GM18505 (cell line): Measurements from ENCODE around the gene TMEM184C.

ENCODE experiments used
- ATAC-seq: cut with Tn5 transposase; IDR thresholded peaks from one replicate; pipeline ENCODE4 v1.9.1; 2021; ENCODE audit not compliant: unreplicated experiment
- POLR2A ChIP-seq: IDR thresholded peaks from 4 replicates; pipeline ENCODE4 v1.6.1; 2011; ENCODE audit warnings: borderline replicate concordance; ENCODE audit not compliant: insufficient read depth, insufficient read length; ENCODE audit errors: extremely low read depth

Gene TMEM184C

DNA sequence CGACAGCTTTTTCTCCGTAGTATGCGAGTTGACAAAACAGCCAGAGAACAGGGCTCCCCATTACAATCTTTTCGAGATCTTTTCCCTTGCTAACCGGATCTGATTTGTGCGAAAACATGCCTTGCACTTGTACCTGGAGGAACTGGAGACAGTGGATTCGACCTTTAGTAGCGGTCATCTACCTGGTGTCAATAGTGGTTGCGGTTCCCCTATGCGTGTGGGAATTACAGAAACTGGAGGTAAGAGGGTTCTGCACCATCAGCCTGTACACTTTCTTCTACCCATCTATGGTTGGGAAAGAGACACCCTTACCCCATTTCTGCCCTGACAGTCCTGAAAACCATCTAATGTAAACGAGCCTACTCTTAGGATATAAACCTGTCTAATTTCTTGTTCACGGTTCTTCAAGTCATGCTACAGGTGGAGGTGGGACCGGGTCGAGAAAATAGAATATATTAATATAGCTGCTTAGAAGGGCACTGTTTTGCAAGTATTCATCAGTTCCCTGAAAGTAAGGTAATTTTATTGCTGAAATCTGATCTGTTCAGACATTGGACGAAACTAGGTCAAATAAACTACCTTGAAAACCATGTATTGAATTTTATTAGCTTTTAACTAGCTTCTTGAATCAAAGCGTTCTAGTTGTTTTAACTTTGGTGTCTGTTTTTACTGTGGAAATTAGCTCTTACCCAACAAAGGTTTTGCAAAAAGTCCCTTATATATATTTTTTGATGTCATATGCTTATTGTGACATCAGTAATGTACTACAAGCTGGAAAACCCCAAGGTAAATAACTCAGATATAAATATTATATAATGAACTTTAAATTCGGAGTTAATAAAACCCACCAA, 869 bp downstream of the TMEM184C start:
- ATAC-seq: peak; percentile 13
- no peak for TF ChIP-seq POLR2A

DNA sequence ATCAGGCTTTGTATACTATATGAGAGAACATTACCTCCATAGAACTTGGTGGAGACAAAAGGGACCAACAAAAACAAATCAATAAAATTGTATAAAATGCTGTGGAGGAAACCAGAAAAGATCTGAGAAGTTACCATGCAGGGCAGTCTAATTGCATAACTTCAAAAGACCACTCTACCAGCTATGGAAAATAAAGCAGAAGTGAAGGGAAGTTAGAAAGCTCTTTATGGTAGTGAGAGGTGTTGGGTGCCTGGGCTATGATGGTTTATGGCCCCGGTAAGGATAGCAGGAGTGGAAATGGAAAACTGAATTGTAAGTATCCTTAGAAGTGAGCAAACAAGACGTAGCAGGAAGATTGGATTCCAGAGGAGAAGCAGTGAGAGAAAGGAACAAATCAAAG, 3.1 kb downstream of the TMEM184C start:
- ATAC-seq: no peak
- no peak for TF ChIP-seq POLR2A

DNA sequence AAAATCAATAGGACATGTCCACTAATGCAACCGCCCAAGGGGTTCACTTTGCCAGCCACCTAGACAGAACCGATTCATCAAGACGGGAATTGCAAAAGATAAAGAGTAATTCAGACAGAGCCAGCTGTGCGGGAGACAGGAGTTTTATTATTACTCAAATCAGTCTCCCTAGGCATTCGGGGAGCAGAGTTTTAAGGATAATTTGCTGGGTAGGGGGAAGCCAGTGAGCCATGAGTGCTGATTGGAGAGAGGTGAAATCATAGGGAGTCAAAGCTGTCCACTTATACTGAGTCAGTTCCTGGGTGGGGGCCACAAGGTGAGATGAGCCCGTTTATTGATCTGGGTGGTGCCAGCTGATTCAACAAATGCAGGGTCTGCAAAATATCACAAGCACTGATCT, 8.5 kb downstream of the TMEM184C start:
- TF ChIP-seq POLR2A: no peak
- ATAC-seq: no peak

DNA sequence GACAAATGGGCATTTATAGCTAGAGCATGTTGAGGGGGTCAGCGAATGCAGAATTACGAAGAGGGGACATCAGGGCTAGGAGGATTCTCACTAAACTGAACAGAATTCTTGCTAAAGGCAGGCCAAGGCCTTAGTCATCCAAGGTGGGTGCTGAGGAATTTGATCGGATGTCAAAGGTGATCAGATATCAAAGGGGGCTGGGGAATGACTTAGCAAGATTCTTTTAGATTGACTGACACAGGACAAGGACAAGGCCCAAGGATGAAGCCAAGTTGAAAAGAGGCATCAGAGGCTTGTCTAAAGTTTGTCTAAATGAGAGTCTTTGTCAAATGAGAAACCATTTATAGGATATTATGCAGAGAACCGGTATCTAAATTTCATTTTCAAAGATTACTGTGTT, 9.7 kb downstream of the TMEM184C start:
- no peak for ATAC-seq
- no peak for TF ChIP-seq POLR2A

DNA sequence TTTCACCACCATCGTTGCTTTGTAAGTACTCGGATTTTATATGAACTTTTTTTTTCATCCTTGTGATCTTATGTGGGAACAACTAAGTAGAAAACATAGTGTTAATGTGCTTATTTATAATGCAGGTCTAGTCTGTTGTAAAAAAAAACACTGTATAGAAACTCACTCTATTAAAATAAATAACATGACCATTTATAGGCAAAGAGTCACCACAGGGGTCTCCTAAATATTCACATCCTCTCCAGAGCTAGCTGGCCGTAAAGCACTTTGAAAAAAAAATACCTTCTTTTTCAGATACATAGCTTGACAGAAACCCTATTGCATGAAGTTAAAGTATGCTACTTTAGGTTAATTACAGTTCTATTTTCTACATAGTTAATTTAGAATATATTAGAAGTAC, 11.2 kb downstream of the TMEM184C start:
- no peak for TF ChIP-seq POLR2A
- no peak for ATAC-seq

DNA sequence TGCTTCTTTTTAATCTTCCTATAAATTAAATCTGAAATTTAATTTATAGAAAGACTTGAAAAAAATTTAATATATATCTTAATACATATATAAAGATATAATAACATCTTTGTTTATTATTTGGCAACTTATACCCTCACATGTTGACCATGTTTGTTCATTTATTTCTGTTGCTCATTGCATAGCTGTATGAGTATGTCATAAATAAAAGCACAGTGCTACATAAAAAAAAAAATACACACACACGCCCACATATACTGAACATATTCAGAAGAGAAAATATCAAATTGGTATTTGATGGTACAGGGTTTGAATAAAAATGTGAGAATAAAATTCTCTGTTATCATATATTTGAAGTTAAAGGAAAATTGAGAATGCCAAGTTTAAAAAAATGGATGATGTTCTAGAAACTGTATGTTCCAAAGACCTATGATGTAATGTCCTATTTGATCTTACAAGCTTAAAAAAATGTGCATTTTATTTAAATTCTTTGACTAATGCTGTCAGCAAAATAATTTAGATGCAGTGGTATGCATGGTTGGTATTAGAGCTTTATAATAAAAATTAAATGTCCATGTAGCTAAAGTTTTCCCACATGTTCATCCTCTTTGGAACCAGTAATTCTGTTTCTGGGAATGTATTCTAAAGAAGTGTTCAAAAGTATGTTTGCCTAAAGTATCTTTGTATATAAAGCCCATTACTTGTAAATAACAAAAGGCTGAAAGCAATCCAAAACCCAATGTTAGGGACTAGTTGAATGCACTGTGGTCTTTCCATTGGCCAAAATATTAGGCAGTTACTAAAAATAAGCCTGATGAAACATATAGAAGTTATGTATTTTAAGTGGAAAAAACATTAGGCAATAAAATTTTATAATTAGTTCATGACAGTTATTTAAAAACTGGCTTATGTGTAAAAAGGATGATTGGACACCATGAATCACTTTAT, 12.9 kb downstream of the TMEM184C start:
- ATAC-seq: no peak

DNA sequence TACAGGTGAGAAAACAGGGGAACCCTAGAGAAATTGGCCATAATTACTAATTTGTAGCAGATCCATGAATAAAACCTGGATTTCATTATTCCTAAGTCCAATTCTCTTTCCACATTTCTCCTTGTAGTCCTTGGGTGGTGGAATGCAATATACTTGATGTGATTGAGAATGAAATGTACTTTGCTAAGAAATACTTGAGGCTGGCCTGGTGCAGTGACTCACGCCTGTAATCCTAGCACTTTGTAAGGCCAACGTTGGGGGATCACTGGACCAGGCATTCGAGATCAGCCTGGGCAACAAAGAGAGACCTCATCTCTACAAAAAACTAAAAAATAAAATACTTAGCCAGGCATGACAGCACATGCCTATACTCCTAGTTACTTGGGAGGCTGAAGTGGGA, 15.9 kb downstream of the TMEM184C start:
- no peak for TF ChIP-seq POLR2A
- no peak for ATAC-seq

More for the DNA sequence above, 12.9 kb downstream of the TMEM184C start:
- TF ChIP-seq POLR2A: no peak

DNA sequence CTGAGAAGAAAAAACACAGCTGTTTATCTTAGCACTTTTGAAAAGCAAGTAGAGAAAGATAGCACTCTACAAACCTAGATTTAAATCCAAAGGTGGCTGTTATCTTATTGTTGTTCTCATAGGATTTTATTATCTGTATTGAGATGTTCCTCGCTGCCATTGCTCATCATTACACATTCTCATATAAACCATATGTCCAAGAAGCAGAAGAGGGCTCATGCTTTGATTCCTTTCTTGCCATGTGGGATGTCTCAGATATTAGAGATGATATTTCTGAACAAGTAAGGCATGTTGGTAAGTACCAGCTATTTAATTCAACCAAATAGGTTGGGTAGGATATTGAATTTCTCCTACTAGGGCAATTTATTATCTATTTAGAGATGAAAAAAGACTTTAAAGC, 16.4 kb downstream of the TMEM184C start:
- no peak for TF ChIP-seq POLR2A
- ATAC-seq: no peak

DNA sequence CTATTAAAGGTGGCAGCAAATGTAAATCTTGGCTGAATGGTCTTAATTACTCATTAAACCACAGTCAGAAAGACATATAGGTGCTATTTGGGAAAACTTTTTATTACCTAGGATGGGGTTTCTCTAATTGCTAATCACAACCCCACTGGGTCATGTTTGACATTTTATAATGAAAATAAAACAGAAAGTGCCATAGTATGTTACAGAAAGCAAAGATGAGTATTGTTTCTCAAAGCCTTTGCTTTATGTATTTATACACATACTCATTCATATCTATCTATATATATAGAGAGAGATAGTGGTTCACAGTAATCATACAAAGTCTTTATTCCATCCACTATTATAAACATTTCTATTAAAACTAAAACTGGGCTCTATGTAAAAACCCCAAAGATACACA, 18.2 kb downstream of the TMEM184C start:
- no peak for TF ChIP-seq POLR2A
- ATAC-seq: no peak

DNA sequence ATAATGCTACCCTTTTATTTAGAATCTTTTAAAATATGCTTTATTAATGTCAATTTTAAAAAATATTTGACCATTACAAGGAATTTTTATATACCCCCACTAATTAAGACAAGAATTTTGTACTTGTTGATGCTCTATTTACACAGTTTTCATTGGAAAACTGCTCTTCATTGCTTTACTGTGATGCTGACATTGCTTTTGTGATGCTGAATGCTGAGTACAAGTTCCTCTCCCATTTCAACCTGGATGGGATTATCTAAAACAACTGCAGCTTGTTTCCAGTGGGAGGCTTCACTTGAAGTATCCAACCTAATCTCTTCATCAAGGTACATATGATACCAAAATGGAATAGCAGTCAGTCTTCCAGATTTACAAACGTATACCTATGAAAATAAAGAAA, 21.2 kb downstream of the TMEM184C start:
- no peak for ATAC-seq
- no peak for TF ChIP-seq POLR2A

DNA sequence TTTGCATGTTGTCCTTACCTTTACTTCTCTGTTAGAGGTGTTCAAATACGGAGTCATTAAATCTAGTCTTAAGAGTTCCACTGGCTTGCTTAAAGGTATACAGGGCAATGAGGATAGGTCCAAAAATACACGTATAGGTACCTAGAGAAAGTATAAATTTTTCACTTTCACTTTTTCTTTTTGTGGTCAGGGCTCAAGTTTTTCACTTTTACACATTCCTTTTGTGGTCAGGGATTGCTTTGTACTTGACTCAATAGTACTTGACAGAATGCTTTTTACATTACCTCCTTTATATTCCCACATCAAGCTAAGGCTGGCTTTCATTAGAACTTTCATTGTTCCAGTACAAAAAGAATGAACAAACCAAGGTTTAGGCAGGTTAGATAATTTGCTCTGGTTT, 21.7 kb downstream of the TMEM184C start:
- TF ChIP-seq POLR2A: no peak
- peak; percentile 79 for ATAC-seq

DNA sequence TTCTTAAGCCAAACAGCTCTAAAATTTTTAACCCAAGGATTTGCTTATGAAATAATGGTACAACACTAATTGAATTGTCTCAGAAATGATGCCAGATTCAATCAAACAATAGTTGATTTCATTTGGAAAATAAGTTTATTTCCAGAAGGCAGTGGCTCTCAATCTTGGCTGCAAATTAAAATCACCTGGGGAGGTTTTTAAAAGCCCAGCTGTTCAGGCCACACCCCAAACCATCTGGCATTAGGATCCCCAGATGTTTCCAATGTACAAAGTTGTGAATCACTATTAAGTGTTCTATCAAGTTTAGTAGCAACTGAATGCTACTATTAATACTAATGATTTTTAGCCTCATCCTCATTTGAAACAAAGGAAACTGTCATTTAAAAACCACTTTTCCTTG, 22.2 kb downstream of the TMEM184C start:
- no peak for TF ChIP-seq POLR2A
- no peak for ATAC-seq

DNA sequence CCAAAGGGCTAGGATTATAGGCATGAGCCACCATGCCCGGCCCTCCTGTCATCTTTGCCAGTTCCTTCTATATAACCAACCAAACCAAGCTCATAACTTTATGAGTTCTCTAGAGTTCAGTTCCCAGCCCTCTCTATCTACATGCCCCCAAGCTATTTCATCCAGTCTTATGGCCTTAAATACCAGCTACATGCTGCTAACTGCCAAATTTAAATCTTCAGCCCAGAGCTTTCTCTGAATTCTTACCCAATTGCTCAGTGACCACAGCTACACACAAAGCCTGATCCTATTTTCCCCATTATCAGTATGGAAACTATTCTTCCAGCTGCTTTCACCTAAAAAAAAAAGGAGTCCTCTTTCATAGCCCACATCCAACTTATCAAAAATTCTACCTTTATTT, 23.1 kb downstream of the TMEM184C start:
- TF ChIP-seq POLR2A: no peak
- ATAC-seq: no peak

DNA sequence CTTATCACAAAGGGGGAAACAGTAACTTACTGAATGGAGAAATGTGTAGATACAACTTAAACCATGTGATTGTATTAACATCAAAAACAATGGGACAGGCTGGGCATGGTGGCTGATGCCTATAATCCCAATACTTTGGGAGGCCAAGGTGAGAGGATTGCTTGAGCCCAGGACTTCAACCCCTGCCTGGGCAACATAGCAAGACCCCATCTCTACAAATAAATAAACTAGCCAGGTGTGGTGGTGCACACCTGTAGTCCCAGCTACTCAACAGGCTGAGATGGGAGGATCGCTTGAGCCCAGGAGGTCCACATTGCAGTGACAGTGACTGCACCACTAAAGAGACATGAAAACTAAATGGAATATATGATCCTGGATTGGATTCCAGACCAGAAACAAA, 26.4 kb downstream of the TMEM184C start:
- no peak for TF ChIP-seq POLR2A
- ATAC-seq: no peak

DNA sequence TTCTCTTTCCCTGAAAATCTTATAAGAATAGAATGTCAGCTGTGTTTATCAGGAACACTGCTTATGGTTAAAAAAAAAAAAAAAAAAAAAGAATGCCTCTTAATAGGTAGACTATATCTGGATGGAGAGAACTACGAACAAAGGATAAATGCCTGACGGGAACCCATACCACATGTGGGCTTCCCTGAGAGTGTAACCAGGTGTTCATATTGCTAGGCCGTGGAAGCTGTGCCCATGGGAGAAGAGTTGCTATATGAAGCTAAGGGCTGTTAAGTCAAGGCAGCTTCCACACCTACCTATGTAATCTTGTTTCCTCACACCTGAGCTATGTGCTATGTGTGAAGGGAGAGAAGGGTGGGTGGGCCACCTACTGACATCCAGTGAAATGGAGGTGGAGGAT, 27.3 kb downstream of the TMEM184C start:
- no peak for TF ChIP-seq POLR2A

DNA sequence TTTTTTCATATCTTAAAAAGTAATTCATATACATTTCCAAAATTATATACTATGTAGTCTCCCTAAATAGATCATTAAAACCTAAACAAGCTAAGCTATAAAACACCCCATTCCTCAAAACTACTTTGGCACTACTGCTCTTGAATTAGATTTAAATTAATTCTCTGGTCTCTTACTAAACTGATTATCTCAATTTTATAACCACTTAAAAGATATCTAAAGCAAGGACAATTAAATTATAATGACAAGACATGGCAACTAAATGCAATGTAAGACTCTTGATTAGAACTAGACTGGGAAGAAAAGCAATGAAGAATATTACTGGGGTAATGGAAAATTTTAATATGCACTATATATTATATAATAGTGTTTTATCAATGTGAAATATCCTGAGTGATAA, 27.9 kb downstream of the TMEM184C start:
- no peak for TF ChIP-seq POLR2A
- ATAC-seq: no peak

More for the DNA sequence above, 27.3 kb downstream of the TMEM184C start:
- no peak for ATAC-seq
